ENCODE data around the gene EMID1.

GRCh38 chr22:29308791-29309262 lies 103.1 kb downstream of the EMID1 start:
- TF ChIP-seq, protein P1, sequence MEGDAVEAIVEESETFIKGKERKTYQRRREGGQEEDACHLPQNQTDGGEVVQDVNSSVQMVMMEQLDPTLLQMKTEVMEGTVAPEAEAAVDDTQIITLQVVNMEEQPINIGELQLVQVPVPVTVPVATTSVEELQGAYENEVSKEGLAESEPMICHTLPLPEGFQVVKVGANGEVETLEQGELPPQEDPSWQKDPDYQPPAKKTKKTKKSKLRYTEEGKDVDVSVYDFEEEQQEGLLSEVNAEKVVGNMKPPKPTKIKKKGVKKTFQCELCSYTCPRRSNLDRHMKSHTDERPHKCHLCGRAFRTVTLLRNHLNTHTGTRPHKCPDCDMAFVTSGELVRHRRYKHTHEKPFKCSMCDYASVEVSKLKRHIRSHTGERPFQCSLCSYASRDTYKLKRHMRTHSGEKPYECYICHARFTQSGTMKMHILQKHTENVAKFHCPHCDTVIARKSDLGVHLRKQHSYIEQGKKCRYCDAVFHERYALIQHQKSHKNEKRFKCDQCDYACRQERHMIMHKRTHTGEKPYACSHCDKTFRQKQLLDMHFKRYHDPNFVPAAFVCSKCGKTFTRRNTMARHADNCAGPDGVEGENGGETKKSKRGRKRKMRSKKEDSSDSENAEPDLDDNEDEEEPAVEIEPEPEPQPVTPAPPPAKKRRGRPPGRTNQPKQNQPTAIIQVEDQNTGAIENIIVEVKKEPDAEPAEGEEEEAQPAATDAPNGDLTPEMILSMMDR (IDR thresholded peaks at IDR 0.05 in 4 of 5, conservative IDR thresholded peaks at IDR 0.05 in 1 of 5) = no peak
- no peak for TF ChIP-seq POLR2A (IDR thresholded peaks at IDR 0.05)
